SK-N-SH (cell line): ENCODE data around the gene PLA2G4C.

ENCODE experiments used
- CHD2 ChIP-seq: fragments of 150-350 bp; IDR thresholded peaks from 2 replicates; pipeline ENCODE4 v1.6.1; 2018; ENCODE audit warnings: low read length; ENCODE audit not compliant: partially characterized antibody
- CTCF ChIP-seq: fragments of 200-600 bp; sonication (generic); IDR thresholded peaks from 2 replicates; pipeline ENCODE4 v1.6.1; 2017; ENCODE audit warnings: antibody characterized with exemption, mild to moderate bottlenecking, moderate library complexity
- ELF1 ChIP-seq: IDR thresholded peaks from 2 replicates; pipeline ENCODE4 v1.4.0; 2012
- EP300 ChIP-seq, 2 experiments: IDR thresholded peaks; 2 replicates each; pipeline versions ENCODE4 v1.4.0 to v1.6.1; 2012; ENCODE audit warnings: borderline replicate concordance in 1 of 2, low read depth in 1 of 2, low read length in 1 of 2
- EZH2phosphoT487 ChIP-seq: fragments of 200-600 bp; sonication (generic); IDR thresholded peaks from 2 replicates; pipeline ENCODE4 v1.6.1; 2017; ENCODE audit warnings: low read depth, mixed run types, mild to moderate bottlenecking, antibody characterized with exemption, moderate library complexity, borderline replicate concordance
- GABPA ChIP-seq: IDR thresholded peaks from 2 replicates; pipeline ENCODE4 v1.4.0; 2012; ENCODE audit warnings: low read depth, mild to moderate bottlenecking
- GATA2 ChIP-seq: sonication (generic); formaldehyde crosslinking; IDR thresholded peaks from 2 replicates; pipeline ENCODE4 v1.5.0; 2020; ENCODE audit warnings: mild to moderate bottlenecking, missing genetic modification reagents
- JUND ChIP-seq: IDR thresholded peaks from 2 replicates; pipeline ENCODE4 v1.4.0; 2012
- MAX ChIP-seq: IDR thresholded peaks from 2 replicates; pipeline ENCODE4 v1.4.0; 2012; ENCODE audit warnings: low read depth
- MEF2A ChIP-seq: IDR thresholded peaks from 2 replicates; pipeline ENCODE4 v1.4.0; 2012; ENCODE audit warnings: low read depth, borderline replicate concordance
- MXI1 ChIP-seq: IDR thresholded peaks from 2 replicates; pipeline ENCODE4 v1.6.1; 2012; ENCODE audit warnings: mild to moderate bottlenecking, low read depth, low read length, improper control_type of control experiment
- REST ChIP-seq: IDR thresholded peaks from 2 replicates; pipeline ENCODE4 v1.6.1; 2012; ENCODE audit warnings: mild to moderate bottlenecking, low read depth, low read length, moderate library complexity
- SIN3A ChIP-seq: IDR thresholded peaks from 2 replicates; pipeline ENCODE4 v1.6.1; 2012; ENCODE audit warnings: low read depth, mild to moderate bottlenecking, low read length, moderate library complexity, borderline replicate concordance
- ZBTB33 ChIP-seq: IDR thresholded peaks from 2 replicates; pipeline ENCODE4 v1.4.0; 2012; ENCODE audit warnings: low read depth, borderline replicate concordance

- TF ChIP-seq GATA2 (CRISPR knock-in tag) (no peak), CTCF (no peak), MAX (no peak), ZBTB33 (no peak), MXI1 (no peak), ELF1 (no peak), MEF2A (no peak), GABPA (no peak), JUND (no peak), SIN3A (no peak), REST (no peak), CHD2 (no peak), EP300 (IDR thresholded peaks at IDR 0.05; ENCODE audit: borderline replicate concordance in 1 of 2, low read depth in 1 of 2, low read length in 1 of 2) (no peak), EZH2phosphoT487 (no peak)
Measured at GRCh38 chr19:48043675-48044258, 66.8 kb downstream of the PLA2G4C start, which contains the start of gene CABP5.
